ENCODE data around the gene PIK3C2A.

- TF ChIP-seq CTCF (IDR thresholded peaks at IDR 0.05; ENCODE audit: low read depth, low read length, missing input control) = no peak
- no peak for TF ChIP-seq TAF1 (conservative IDR thresholded peaks at IDR 0.05)
- TF ChIP-seq YY1 (IDR thresholded peaks at IDR 0.05) = no peak
- TF ChIP-seq RXRA (IDR thresholded peaks at IDR 0.05) = no peak
- TF ChIP-seq HNF4G (IDR thresholded peaks at IDR 0.05) = no peak
- TF ChIP-seq SP1 (IDR thresholded peaks at IDR 0.05) = no peak
- TF ChIP-seq REST (IDR thresholded peaks at IDR 0.05) = no peak
- TF ChIP-seq MAX (IDR thresholded peaks at IDR 0.05) = no peak
- no peak for TF ChIP-seq JUND (IDR thresholded peaks at IDR 0.05)
These were observed 22.8 kb downstream of the PIK3C2A start for GRCh38 chr11:17184882-17185587.

All from liver (tissue), 3 donors.